Measurements from ENCODE around the gene PITX1. TPM values are rescaled to one million over a fixed set of nuclear protein-coding genes. Genes with fewer than 3 reads are reported as not detected.

The PITX1 gene
- total and polyA plus RNA-seq, 2 of the 13 experiments (the other 11 are each of a cell fraction or from before 2014, with no cell fraction given): 11.7 to 20.2 TPM

DNA sequence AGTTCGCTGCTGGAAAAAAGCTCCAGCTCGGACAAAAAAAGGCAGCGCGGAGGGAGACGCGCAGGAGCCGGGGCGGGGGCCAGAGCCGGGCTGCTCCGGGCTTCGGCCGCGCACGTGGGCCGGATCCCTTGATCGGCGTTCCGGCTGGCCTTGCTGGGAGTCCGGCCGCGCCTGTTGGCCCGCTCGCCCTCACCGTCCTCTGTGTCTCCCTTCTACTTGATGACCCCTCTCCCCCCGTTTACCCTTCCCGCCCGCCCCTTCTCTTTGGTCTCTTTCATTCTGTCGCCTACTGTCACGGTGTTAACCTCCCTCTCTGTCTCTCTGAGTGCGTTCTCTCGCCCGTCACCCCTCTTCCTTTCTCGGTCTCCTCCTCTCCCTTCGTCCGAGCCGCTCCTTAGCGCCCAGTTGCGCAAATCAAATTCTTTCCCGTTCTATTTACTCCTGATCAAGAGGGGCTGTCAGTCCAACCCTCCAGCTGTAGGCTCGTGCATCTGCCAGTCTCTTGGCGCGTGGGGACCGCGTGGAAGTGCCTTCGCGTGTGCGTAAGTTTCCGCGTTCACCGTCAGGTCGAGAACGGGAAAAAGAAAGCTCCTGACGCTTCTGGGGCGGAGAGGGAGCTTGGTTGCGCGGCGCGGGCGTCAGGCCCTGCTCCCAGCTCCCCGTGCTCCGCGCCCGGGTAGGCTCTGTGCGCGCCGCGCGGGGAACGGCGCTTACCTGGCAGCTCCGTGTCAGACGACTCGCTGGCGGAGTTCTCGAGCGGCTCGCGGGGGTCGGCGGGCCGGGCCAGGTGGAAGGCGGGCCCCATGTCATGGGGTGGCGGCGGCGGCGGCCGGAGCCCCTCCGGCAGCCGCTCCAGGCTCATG, 798 bp downstream of the PITX1 start (continued):
- TF ChIP-seq, protein P1, sequence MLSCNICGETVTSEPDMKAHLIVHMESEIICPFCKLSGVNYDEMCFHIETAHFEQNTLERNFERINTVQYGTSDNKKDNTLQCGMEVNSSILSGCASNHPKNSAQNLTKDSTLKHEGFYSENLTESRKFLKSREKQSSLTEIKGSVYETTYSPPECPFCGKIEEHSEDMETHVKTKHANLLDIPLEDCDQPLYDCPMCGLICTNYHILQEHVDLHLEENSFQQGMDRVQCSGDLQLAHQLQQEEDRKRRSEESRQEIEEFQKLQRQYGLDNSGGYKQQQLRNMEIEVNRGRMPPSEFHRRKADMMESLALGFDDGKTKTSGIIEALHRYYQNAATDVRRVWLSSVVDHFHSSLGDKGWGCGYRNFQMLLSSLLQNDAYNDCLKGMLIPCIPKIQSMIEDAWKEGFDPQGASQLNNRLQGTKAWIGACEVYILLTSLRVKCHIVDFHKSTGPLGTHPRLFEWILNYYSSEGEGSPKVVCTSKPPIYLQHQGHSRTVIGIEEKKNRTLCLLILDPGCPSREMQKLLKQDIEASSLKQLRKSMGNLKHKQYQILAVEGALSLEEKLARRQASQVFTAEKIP (CRISPR knock-in tag; IDR thresholded peaks at IDR 0.05; ENCODE audit: borderline replicate concordance): no peak
- 0 out of 2 replicates have a peak, but pooled peaks have one; percentile 16 for TF ChIP-seq ARNT2 (CRISPR knock-in tag; IDR thresholded peaks at IDR 0.05; ENCODE audit: low read depth)
- TF ChIP-seq, protein P2, sequence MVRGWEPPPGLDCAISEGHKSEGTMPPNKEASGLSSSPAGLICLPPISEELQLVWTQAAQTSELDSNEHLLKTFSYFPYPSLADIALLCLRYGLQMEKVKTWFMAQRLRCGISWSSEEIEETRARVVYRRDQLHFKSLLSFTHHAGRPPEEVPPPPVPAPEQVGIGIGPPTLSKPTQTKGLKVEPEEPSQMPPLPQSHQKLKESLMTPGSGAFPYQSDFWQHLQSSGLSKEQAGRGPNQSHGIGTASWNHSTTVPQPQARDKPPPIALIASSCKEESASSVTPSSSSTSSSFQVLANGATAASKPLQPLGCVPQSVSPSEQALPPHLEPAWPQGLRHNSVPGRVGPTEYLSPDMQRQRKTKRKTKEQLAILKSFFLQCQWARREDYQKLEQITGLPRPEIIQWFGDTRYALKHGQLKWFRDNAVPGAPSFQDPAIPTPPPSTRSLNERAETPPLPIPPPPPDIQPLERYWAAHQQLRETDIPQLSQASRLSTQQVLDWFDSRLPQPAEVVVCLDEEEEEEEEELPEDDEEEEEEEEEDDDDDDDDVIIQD (CRISPR knock-in tag; IDR thresholded peaks at IDR 0.05; ENCODE audit: low read depth): no peak
- TF ChIP-seq CAMTA2 (CRISPR knock-in tag; IDR thresholded peaks at IDR 0.05; ENCODE audit: borderline replicate concordance): no peak
- no peak for TF ChIP-seq ARNTL (CRISPR knock-in tag; IDR thresholded peaks at IDR 0.05)
- TF ChIP-seq, protein P3, sequence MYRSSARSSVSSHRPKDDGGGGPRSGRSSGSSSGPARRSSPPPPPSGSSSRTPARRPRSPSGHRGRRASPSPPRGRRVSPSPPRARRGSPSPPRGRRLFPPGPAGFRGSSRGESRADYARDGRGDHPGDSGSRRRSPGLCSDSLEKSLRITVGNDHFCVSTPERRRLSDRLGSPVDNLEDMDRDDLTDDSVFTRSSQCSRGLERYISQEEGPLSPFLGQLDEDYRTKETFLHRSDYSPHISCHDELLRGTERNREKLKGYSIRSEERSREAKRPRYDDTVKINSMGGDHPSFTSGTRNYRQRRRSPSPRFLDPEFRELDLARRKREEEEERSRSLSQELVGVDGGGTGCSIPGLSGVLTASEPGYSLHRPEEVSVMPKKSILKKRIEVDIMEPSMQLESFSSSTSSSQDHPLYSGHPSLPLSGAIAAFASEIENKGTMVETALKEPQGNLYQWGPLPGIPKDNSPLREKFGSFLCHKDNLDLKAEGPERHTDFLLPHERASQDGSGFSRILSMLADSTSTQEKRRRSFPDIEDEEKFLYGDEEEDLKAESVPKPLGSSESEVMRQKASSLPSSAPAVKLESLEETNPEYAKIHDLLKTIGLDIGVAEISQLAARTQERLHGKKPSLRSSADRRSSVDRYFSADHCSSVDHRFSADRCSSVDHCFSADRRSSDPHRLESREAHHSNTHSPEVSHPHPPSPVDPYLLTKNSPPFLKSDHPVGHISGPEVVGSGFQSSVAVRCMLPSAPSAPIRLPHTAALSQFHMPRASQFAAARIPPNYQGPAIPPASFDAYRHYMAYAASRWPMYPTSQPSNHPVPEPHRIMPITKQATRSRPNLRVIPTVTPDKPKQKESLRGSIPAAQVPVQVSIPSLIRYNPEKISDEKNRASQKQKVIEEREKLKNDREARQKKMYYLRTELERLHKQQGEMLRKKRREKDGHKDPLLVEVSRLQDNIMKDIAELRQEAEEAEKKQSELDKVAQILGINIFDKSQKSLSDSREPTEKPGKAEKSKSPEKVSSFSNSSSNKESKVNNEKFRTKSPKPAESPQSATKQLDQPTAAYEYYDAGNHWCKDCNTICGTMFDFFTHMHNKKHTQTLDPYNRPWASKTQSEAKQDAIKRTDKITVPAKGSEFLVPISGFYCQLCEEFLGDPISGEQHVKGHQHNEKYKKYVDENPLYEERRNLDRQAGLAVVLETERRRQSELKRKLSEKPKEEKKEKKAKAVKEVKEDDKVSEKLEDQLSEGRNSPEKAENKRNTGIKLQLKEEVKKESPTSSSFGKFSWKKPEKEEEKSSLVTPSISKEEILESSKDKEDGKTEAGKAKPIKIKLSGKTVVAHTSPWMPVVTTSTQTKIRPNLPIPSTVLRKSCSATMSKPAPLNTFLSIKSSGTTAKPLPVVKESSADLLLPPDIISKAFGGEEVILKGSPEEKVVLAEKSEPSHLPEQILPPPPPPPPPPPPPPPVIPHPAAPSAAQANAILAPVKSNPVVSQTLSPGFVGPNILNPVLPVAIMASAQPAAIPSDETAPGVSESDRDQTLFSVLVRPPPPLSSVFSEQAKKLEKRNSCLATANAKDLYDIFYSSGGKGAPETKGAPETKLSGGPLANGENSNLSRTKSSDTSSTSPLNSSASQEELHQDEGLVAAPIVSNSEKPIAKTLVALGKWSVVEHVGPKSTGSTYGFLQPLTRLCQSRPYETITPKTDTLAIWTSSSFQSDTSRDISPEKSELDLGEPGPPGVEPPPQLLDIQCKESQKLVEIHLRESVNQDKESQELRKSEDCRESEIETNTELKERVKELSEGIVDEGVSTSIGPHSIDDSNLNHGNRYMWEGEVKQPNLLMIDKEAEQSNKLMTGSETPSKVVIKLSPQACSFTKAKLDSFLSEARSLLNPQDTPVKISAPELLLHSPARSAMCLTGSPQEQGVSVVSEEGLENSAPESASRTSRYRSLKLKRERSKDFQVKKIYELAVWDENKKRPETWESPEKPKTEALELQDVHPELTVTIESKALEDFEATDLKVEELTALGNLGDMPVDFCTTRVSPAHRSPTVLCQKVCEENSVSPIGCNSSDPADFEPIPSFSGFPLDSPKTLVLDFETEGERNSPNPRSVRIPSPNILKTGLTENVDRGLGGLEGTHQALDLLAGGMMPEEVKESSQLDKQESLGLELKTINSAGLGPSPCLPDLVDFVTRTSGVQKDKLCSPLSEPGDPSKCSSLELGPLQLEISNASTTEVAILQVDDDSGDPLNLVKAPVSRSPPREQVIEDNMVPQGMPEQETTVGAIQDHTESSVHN (CRISPR knock-in tag; IDR thresholded peaks at IDR 0.05): no peak
- TF ChIP-seq NKX3-1 (CRISPR knock-in tag; IDR thresholded peaks at IDR 0.05): no peak
- TF ChIP-seq SP5 (CRISPR knock-in tag; IDR thresholded peaks at IDR 0.05; ENCODE audit: borderline replicate concordance, low read depth): 0 out of 2 replicates have a peak, but pooled peaks have one; percentile 7
- TF ChIP-seq AKAP8 (CRISPR knock-in tag; IDR thresholded peaks at IDR 0.05): no peak
- TF ChIP-seq SP4 (CRISPR knock-in tag; IDR thresholded peaks at IDR 0.05): no peak
- TF ChIP-seq PAWR (CRISPR knock-in tag; IDR thresholded peaks at IDR 0.05; ENCODE audit: borderline replicate concordance): no peak
- TF ChIP-seq, protein P4, sequence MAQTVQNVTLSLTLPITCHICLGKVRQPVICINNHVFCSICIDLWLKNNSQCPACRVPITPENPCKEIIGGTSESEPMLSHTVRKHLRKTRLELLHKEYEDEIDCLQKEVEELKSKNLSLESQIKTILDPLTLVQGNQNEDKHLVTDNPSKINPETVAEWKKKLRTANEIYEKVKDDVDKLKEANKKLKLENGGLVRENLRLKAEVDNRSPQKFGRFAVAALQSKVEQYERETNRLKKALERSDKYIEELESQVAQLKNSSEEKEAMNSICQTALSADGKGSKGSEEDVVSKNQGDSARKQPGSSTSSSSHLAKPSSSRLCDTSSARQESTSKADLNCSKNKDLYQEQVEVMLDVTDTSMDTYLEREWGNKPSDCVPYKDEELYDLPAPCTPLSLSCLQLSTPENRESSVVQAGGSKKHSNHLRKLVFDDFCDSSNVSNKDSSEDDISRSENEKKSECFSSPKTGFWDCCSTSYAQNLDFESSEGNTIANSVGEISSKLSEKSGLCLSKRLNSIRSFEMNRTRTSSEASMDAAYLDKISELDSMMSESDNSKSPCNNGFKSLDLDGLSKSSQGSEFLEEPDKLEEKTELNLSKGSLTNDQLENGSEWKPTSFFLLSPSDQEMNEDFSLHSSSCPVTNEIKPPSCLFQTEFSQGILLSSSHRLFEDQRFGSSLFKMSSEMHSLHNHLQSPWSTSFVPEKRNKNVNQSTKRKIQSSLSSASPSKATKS (CRISPR knock-in tag; IDR thresholded peaks at IDR 0.05): no peak
- no peak for TF ChIP-seq ZNF138 (CRISPR knock-in tag; IDR thresholded peaks at IDR 0.05; ENCODE audit: low read depth)
- TF ChIP-seq CC2D1A (CRISPR knock-in tag; IDR thresholded peaks at IDR 0.05): no peak
- peak; percentile 68 for TF ChIP-seq RBFOX2 (IDR thresholded peaks at IDR 0.05; ENCODE audit: low read depth, low read length)
